GM21447 (cell line): ENCODE results near the gene AOC3.
"Not testable (repeated sequence)": the region's sequence is repeated elsewhere in the genome, so short reads cannot be mapped to it uniquely, and the experiment has no call there.

Source experiments
- ATAC-seq: cut with Tn5 transposase; IDR thresholded peaks from one replicate; pipeline ENCODE4 v1.9.1; 2021; ENCODE audit not compliant: unreplicated experiment

The AOC3 gene

DNA sequence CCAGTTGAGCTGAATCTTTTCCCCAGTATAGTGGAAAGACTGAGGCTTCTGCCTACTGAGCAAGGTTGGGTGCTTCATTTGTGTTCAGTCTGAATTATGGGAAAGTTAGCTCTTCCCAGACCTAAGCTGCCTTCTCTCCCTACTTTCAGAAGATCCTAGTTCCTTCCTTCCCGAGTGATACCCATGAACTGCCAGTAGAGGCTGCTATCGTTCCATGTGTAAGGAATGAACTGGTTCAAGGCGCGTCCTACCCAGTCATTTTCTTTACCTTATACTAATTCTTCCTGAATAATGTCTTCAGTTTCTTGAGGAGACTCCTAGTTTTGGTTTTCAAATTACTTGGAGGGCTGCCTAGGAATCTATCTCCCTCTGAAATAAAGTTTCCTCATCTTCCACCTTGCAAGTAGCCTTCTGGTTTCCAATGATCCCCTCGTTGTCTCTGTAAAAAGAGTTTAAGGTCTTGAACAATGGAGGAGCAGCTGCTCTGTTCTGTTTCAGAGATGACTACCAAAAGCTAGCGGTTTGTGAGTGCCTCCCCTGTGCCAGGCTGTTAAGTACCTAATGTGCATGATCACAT, 7.6 kb upstream of the AOC3 start:
- ATAC-seq = no peak

DNA sequence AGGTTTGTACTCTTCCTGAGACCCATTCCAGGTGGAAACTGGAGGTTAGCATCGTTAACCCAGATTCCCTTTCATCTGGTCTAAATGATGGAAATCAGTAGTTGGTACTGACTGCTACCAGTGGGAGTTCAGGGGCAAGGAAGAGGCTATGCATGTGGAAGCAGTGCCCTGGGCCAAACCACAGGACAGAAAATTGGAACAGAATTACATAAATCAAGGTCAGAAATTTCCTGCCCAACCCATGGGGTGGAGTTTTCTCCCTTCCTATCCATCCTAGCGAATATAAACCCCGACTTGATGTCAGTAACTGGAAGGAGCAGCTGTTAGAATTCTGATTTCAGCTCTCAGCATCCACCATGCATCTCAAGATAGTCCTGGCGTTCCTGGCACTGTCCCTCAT, 6.7 kb upstream of the AOC3 start, which contains the start of gene AOC2:
Gene AOC2 (plus strand): TSS at position 310 of the 400 bp plus-strand sequence. CDS start 47 bp downstream, at position 357.
- no peak for ATAC-seq

DNA sequence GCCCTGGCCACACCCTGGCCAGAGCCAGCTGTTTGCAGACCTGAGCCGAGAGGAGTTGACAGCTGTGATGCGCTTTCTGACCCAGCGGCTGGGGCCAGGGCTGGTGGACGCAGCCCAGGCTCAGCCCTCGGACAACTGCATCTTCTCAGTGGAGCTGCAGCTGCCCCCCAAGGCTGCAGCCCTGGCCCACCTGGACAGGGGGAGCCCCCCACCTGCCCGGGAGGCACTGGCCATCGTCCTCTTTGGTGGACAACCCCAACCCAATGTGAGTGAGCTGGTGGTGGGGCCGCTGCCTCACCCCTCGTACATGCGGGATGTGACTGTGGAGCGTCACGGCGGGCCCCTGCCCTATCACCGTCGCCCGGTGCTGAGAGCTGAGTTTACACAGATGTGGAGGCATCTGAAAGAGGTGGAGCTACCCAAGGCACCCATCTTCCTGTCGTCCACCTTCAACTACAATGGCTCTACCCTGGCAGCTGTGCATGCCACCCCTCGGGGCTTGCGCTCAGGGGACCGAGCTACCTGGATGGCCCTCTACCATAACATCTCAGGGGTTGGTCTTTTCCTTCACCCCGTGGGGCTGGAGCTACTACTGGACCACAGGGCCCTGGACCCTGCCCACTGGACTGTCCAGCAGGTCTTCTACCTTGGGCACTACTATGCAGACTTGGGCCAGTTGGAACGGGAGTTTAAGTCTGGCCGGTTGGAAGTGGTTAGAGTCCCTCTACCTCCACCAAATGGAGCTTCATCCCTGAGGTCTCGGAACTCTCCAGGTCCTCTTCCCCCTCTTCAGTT, 6.0 kb upstream of the AOC3 start:
- ATAC-seq = no peak

DNA sequence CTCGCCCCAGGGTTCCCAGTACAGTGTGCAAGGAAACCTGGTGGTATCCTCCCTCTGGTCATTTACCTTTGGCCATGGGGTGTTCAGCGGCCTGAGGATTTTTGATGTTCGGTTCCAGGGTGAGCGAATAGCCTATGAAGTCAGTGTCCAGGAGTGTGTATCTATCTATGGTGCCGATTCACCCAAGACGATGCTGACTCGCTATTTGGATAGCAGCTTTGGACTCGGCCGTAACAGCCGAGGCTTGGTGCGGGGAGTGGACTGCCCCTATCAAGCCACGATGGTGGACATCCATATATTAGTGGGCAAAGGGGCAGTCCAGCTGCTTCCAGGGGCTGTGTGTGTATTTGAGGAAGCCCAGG, 5.5 kb upstream of the AOC3 start:
- ATAC-seq = no peak

DNA sequence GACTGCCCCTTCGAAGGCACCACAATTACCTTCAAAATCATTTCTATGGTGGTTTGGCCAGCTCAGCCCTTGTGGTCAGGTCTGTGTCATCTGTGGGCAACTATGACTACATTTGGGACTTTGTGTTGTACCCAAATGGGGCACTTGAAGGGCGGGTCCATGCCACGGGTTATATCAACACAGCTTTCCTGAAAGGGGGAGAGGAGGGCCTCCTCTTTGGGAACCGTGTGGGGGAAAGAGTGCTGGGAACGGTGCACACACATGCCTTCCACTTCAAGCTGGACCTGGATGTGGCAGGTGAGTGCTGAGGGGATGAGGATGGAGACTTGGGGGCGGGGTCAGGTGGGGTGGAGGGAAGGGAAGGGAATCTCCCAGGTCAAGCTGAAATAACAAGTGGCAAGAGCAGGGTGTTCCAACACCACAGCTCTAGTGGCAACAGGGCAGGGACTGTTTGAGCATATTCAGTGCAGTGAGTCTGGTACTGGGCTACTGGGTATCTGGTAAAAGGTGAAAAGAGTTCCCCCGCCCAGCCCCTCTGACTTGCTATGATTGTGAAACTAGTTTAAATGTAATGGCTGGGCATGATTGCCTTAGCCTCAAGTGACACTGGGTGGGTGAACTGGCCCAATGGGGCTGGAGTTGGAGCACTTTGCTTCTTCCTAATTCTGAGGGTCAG, 4.9 kb upstream of the AOC3 start:
- ATAC-seq = no peak

DNA sequence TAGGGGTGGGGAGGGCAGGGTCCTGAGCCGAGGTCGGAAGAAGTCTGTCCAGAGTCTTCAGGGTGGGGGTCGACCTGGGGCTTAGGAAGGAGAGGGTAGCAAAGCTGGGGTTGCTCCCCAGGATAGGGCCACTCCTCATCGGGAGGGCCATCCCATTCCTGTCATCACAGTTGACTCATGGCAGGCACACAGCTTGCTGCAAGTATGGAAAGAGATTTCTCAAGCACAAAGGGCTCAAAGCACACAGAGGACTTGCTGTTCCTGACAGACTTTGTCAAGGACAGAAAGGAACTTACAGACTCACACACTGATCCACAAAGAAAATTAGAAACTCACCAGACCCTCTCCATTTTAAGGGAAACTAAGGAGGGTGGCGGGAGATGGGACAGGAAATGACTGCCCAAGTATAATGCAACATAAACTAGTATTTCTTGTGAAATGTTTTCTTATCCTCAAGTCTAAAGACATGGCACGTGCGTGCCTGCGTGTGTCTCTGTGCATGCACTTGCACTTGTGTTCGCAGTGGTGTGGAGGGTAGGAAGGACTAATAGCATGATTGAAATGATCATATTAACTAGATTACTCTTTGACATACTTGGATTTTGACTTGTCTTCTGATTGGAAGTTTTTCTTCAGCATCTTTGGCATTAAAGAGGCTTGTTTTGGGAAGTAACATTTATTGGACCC, 4.3 kb upstream of the AOC3 start:
- ATAC-seq = no peak

DNA sequence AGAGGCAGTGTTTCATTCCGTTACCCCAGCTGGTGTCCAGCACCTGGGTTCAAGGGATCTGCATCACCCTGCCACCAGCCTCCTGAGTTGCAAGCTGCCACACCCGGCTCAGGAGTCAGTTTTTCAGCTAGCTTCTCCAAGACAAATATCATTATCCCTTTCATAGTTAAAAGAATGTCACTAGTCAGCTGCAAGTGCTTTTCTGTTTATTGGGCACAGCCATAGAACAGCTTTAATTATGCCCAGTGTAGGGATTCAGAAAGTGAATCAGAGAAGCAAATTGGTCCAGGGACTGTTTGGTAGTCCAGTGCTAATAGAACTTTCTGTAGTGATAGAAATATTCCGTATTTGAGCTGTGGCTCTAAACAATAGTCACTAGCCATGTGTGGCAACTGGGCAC, 2.9 kb upstream of the AOC3 start:
- no peak for ATAC-seq

DNA sequence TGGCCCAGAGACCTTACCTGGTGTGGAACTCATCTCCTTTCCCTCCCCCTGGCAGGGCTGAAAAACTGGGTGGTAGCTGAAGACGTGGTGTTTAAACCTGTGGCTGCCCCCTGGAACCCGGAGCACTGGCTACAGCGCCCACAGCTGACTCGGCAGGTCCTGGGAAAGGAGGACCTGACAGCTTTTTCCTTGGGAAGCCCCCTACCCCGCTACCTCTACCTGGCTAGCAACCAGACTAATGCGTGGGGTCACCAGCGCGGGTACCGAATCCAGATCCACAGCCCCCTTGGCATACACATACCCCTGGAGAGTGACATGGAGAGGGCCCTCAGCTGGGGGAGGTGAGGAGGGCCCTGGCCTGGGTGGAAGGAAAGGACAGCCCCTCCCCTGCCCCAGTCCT, 2.0 kb upstream of the AOC3 start:
- no peak for ATAC-seq

DNA sequence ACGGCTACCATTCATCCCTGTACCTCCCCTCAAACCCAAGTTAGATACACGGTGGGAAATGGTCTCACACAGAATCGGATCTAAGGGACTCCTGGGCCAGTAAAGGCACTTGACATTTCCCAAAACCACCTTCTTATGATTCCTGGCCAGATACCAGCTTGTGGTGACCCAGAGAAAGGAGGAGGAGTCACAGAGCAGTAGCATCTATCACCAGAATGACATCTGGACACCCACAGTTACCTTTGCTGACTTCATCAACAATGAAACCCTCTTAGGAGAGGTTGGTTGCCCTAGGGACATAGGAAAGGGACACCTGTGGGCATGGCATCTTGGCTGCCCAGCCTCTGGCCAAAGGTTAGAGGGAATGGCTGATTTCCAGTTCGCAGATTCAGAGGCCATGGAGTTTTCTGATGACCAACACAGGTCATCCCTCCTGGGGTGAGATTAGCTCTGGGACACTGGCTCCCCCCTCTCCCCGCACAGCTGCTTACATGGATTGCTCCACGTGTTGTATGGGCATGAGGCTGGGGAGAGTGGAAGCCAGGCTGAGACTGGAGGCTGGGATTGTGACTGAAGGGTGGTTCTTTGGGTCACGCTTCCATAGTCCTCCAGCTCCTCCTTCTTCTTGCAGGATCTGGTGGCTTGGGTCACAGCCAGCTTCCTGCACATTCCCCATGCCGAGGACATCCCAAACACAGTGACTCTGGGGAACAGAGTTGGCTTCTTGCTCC, 1.4 kb upstream of the AOC3 start:
- no peak for ATAC-seq

DNA sequence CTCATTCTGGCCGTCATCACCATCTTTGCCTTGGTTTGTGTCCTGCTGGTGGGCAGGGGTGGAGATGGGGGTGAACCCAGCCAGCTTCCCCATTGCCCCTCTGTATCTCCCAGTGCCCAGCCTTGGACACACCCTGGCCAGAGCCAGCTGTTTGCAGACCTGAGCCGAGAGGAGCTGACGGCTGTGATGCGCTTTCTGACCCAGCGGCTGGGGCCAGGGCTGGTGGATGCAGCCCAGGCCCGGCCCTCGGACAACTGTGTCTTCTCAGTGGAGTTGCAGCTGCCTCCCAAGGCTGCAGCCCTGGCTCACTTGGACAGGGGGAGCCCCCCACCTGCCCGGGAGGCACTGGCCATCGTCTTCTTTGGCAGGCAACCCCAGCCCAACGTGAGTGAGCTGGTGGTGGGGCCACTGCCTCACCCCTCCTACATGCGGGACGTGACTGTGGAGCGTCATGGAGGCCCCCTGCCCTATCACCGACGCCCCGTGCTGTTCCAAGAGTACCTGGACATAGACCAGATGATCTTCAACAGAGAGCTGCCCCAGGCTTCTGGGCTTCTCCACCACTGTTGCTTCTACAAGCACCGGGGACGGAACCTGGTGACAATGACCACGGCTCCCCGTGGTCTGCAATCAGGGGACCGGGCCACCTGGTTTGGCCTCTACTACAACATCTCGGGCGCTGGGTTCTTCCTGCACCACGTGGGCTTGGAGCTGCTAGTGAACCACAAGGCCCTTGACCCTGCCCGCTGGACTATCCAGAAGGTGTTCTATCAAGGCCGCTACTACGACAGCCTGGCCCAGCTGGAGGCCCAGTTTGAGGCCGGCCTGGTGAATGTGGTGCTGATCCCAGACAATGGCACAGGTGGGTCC, 607 bp downstream of the AOC3 start:
- ATAC-seq = not testable (repeated sequence)

DNA sequence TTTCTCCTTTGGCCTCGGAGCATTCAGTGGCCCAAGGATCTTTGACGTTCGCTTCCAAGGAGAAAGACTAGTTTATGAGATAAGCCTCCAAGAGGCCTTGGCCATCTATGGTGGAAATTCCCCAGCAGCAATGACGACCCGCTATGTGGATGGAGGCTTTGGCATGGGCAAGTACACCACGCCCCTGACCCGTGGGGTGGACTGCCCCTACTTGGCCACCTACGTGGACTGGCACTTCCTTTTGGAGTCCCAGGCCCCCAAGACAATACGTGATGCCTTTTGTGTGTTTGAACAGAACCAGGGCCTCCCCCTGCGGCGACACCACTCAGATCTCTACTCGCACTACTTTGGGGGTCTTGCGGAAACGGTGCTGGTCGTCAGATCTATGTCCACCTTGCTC, 1.4 kb downstream of the AOC3 start:
- no peak for ATAC-seq

DNA sequence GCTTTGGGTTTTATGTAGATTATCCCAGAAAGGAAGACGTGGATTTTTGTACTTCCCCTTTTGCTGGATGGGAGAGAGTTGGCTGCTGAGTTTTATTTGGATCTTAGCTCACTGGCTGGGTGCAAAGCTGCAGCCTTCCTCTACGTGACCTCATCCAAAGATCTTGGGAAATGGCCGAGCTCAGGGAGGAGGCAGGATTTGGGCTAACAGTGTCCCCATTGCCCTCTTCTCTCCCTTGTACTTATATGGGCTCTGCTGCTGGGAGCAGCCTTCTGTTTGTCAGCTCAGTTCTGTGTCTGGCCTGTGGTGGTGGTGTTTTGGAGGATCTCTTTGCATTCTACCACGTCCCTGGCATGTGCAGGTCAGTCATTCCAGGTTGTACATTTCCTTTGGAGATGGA, 2.0 kb downstream of the AOC3 start:
- ATAC-seq = no peak

DNA sequence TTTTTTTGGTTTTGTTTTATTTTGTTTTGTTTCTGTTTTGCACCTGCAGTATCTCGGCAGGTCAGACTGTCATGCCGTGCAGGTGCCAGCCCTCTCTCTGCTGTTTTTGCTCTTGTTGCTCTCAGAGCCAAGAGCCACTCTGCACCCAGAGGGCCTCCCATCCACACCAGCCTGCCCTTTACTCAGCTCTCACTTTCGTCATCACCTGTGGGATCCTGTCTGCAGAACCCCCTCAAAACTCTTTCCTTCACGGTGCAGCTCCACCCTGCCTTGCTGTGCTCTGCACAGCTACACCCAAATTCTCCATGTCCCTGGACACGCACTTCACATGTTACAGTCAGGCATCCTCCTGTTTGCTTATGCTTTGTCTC, 2.6 kb downstream of the AOC3 start:
- ATAC-seq = no peak

DNA sequence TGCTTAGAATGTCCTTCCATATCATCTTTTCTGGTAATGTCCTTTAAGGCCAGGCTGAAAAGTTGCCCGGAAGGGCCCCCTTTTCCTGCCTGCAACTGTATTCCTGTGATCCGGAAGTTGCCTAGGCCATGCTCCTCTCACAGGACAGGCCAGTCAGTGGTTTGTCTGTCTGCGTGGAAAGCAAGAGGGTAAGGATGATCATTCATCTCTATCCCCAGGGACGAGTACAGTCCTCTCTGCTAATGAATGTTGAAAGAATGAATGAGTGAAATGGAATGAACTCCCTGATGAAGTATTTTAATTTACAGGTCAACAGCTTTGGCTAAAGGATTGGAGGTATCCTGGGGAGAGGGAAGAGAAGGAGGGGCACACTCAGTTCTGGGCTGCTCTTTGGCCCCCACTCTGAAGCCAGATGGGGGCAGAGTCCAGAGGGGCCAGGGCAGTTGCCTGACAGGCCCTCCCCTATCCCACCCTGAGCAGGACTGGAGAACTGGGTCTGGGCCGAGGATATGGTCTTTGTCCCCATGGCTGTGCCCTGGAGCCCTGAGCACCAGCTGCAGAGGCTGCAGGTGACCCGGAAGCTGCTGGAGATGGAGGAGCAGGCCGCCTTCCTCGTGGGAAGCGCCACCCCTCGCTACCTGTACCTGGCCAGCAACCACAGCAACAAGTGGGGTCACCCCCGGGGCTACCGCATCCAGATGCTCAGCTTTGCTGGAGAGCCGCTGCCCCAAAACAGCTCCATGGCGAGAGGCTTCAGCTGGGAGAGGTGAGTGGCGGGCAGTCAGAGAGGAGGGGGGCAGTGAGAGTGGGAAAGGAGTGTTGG, 3.2 kb downstream of the AOC3 start:
- ATAC-seq = no peak

DNA sequence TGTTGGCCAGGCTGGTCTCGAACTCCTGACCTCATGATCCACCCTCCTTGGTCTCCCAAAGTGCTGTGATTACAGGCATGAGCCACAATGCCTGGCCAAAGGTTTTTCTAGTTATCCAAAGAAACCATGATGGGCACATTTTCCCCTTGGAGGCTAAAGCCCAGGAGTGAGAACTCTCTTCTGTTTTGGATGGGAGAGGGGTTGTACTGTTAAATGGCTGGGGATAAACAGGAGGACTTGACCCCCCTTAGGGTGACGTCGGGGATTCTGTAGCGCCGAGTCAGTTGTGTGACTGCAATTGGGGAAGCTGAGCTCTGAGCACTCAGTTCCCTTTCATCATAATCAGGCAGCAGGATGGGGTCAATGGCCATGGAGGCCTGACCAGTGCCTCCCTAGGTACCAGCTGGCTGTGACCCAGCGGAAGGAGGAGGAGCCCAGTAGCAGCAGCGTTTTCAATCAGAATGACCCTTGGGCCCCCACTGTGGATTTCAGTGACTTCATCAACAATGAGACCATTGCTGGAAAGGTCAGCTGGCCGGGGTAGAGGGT, 4.1 kb downstream of the AOC3 start:
- no peak for ATAC-seq

DNA sequence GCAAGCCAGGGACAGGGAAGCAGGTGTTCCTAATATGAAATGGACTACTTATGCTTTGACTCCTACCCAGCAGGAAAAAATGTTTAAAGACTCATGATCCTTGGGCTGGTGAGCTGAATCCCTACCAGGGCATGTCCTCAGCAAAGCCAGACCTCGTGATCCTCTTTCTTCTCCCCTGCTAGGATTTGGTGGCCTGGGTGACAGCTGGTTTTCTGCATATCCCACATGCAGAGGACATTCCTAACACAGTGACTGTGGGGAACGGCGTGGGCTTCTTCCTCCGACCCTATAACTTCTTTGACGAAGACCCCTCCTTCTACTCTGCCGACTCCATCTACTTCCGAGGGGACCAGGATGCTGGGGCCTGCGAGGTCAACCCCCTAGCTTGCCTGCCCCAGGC, 5.1 kb downstream of the AOC3 start:
- not testable (repeated sequence) for ATAC-seq

DNA sequence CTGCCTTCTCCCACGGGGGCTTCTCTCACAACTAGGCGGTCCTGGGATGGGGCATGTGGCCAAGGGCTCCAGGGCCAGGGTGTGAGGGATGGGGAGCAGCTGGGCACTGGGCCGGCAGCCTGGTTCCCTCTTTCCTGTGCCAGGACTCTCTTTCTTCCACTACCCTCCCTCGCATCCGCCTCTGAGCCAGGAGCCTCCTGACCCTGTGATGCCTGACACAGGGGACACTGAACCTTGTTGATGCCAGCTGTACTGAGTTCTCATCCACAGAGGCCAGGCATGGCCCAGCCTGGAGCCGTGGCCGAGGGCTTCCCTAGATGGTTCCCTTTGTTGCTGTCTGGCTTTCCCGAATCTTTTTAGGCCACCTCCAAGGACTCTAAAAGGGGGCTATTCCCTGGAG, 5.5 kb downstream of the AOC3 start:
- not testable (repeated sequence) for ATAC-seq

DNA sequence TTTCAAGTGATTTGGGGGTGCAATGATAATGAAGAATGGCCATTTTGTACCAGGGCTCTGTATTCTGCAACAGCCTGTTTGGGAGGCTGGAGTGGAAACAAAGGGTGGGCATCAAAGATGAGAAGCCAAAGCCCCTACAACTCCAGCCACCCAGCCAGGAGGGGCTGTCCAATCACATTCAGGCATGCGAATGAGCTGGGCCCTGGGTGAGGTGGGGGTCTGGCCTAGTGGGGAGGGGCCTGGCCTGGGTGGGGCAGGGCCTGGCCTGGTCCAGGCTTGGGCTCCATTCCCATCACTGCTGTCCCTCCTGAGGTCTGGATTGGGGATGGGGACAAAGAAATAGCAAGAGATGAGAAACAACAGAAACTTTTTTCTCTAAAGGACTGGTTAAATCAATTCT, 6.4 kb downstream of the AOC3 start:
- ATAC-seq = no peak

DNA sequence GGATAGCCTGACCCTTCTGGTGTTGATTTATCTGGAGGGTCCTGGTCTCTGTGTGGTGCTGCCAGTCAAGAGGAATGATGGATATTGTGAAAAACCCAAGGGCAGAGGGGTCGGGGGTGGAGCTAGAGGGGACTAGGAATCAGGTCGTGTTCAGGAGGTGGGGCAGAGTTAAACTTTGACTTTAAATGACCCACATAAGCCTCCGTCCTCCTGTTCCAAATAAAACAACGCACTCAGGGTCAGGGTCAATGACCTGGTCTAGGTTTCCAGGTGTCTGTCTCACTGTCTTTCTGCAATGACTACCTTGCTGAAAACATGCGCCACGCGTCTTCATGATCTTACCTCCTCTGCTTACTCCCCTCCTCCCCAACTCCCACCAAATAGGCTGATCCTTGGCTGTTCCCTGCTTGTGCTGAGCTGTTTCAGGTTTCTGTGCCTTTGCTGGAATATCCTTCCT, 14.7 kb downstream of the AOC3 start:
- ATAC-seq = no peak
